ENCODE measurements around the gene EFNB2. TPM values are rescaled to one million over a fixed set of nuclear protein-coding genes. Genes with fewer than 3 reads are reported as not detected.

The EFNB2 gene
- total and polyA plus RNA-seq, 2 experiments from 2014 or later, result 11.1 to 12.2 TPM

DNA sequence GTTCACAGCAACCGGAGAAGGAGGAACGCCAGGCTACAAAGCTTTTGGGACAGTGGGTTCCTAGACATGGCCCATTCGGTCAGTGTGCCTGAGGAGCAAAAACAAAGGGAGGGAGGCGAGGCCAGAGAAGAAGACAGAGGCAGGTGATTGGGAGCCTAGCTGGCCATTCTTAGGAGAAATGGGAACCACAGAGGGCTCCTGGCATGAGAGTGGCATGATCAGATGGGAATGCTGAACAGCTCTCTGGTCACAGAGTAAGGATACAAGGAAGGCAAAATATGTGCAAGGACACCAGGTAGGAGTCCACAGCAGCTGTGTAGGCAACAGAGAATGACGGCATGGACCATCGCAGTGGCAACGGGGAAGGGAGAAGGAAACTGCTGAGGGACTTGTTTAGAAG is 82.4 kb downstream of the EFNB2 start:
- Histone ChIP-seq H3K27me3 (no peaks in the 10 kb centered on the region), H3K27ac (no peak overlapping the region), H3K4me1 (ENCODE audit: low read depth) (no peaks in the 10 kb centered on the region), H3K36me3 (no peaks in the 10 kb centered on the region), H3K9me3 (ENCODE audit: low read depth) (no peaks in the 10 kb centered on the region), H3K4me3 (no peak overlapping the region)
- DNase-seq (ENCODE audit: low read depth in 1 of 2, low spot score in 1 of 2), result no peak
- TF ChIP-seq, protein P1, sequence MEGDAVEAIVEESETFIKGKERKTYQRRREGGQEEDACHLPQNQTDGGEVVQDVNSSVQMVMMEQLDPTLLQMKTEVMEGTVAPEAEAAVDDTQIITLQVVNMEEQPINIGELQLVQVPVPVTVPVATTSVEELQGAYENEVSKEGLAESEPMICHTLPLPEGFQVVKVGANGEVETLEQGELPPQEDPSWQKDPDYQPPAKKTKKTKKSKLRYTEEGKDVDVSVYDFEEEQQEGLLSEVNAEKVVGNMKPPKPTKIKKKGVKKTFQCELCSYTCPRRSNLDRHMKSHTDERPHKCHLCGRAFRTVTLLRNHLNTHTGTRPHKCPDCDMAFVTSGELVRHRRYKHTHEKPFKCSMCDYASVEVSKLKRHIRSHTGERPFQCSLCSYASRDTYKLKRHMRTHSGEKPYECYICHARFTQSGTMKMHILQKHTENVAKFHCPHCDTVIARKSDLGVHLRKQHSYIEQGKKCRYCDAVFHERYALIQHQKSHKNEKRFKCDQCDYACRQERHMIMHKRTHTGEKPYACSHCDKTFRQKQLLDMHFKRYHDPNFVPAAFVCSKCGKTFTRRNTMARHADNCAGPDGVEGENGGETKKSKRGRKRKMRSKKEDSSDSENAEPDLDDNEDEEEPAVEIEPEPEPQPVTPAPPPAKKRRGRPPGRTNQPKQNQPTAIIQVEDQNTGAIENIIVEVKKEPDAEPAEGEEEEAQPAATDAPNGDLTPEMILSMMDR (IDR thresholded peaks at IDR 0.05; ENCODE audit: low read depth, low read length), result no peak

DNA sequence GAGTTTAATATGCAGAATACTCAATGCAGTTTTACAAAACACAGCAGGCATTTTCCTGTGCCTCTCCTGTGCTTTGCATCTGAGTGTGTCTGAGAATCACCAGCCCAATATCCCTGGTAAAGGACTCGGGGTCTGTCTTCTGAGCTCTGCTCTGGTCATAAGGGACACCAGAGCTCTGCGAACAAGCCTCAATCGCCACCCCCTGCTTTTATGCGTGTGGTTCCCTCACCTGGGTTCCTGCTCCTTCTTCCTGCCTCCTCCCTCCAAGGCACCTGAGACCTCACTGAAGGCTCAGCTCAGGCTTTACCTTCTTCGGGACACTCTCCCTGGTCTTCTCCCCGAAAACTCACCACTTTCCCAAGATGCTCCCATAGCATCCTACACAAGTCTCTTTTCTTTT is 84.5 kb downstream of the EFNB2 start:
- H3K27me3 ChIP-seq, result no peaks in the 10 kb centered on the region
- H3K4me3 ChIP-seq, result no peak overlapping the region
- no peaks in the 10 kb centered on the region for H3K9me3 ChIP-seq (ENCODE audit: low read depth)
- H3K4me1 ChIP-seq (ENCODE audit: low read depth), result no peaks in the 10 kb centered on the region
- no peaks in the 10 kb centered on the region for H3K36me3 ChIP-seq
- TF ChIP-seq, protein P1 (IDR thresholded peaks at IDR 0.05; ENCODE audit: low read depth, low read length), result no peak
- H3K27ac ChIP-seq, result no peak overlapping the region
- no peak for DNase-seq (ENCODE audit: low read depth in 1 of 2, low spot score in 1 of 2)

DNA sequence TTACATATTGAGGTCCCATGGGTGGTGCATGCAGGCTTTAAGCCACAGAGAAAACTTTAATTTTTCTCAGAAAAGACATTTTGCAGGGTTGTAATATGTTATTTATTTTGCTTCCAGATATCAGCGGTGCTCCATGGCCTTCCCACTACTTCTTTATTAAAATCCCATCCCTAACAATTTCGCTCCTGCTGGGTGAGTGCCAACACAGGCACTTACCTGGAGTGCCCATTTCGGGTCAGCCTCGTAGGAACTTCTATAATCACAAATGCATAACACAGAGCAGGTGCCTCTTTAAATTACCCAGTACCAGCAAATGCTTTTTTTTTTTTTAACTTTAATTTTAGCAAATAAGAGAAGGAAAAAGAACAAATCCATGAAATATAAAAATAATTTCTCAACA is 86.4 kb downstream of the EFNB2 start:
- no peaks in the 10 kb centered on the region for H3K4me1 ChIP-seq (ENCODE audit: low read depth)
- no peak overlapping the region for H3K4me3 ChIP-seq
- TF ChIP-seq, protein P1 (IDR thresholded peaks at IDR 0.05; ENCODE audit: low read depth, low read length), result no peak
- H3K9me3 ChIP-seq (ENCODE audit: low read depth), result no peaks in the 10 kb centered on the region
- no peak for DNase-seq (ENCODE audit: low read depth in 1 of 2, low spot score in 1 of 2)
- H3K27ac ChIP-seq, result no peak overlapping the region
- no peaks in the 10 kb centered on the region for H3K27me3 ChIP-seq
- no peaks in the 10 kb centered on the region for H3K36me3 ChIP-seq

DNA sequence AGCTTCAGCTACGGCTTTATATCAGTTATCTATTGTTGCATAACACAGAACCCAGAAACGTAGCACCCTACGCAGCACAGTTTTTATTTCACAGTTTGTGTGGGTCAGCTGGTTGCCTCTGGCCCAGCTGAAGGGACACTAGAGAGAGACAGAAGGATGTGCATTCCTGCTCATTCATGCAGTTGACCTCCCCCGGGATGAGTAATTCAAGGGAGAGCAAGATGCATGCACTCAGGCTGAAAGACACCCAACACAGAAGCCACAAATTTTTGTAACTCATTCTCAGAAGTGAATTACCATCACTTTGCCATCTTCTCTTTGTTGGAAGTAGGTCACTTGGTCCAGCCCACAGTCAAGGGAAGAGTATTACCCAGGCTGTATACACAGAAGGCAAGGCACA is 89.5 kb downstream of the EFNB2 start:
- H3K27me3 ChIP-seq, result no peaks in the 10 kb centered on the region
- peak in 1 of 2 donors; percentile 19 for DNase-seq (ENCODE audit: low read depth in 1 of 2, low spot score in 1 of 2)
- no peaks in the 10 kb centered on the region for H3K4me1 ChIP-seq (ENCODE audit: low read depth)
- no peak overlapping the region for H3K4me3 ChIP-seq
- H3K27ac ChIP-seq, result no peak overlapping the region
- TF ChIP-seq, protein P1 (IDR thresholded peaks at IDR 0.05; ENCODE audit: low read depth, low read length), result no peak
- no peaks in the 10 kb centered on the region for H3K9me3 ChIP-seq (ENCODE audit: low read depth)
- H3K36me3 ChIP-seq, result no peaks in the 10 kb centered on the region

DNA sequence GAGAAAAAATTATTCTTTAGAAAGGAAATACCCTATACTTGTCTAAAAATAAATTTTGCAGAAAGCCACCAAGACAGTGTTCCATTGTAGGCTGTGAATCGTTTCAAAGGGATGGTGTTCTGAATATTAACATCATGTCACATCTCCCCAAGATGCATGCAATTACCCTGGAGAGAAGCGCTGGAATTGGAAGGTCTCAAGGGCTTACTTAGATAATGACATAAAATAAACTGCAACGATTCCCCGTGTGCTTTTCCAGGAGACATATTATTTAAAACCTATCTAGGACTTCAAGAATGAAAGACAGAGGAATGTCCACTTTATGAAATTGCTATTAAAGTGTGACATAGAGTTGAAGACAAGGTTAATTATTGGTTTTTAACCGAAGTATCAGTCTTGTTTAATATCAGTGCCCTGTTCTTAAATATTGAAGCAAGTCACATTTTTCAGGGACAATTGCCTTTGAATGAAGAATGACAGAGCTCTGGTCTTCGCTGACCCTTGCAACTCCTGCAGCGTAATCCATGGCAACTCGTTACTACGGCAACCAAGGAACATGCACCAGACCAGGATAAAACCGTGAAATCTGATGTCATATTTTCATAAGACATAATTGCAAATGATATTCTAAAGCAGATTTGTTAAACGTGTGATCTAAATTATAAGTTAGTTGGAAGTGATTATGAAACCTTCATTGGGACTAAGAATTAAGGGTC is 91.7 kb downstream of the EFNB2 start:
- Histone ChIP-seq H3K9me3 (ENCODE audit: low read depth) (no peaks in the 10 kb centered on the region), H3K36me3 (no peaks in the 10 kb centered on the region), H3K4me1 (ENCODE audit: low read depth) (no peaks in the 10 kb centered on the region), H3K4me3 (no peak overlapping the region), H3K27me3 (no peaks in the 10 kb centered on the region), H3K27ac (no peak overlapping the region)
- TF ChIP-seq, protein P1 (IDR thresholded peaks at IDR 0.05; ENCODE audit: low read depth, low read length), result no peak
- no peak for DNase-seq (ENCODE audit: low read depth in 1 of 2, low spot score in 1 of 2)

Data from cardiac muscle cell (in vitro differentiated cells and primary cell).